SK-N-MC (cell line): Measurements from ENCODE around the gene DZIP1L.

ENCODE experiments used
- EZH2 ChIP-seq: fragments of 200-600 bp; sonication (generic); IDR thresholded peaks from one replicate; pipeline ENCODE4 v1.6.1; 2017; ENCODE audit warnings: antibody characterized with exemption
- FOXP2 ChIP-seq: optimal IDR thresholded peaks from 2 replicates; pipeline ENCODE3; 2011; ENCODE audit warnings: mild to moderate bottlenecking, moderate library complexity; ENCODE audit not compliant: insufficient read depth; ENCODE audit errors: extremely low read length, control extremely low read depth
- POLR2AphosphoS5 ChIP-seq: IDR thresholded peaks from 2 replicates; pipeline ENCODE4 v1.6.1; 2012; ENCODE audit warnings: mild to moderate bottlenecking, low read depth, low read length, borderline replicate concordance

GRCh38 chr3:138084196-138084595 lies 31.2 kb downstream of the DZIP1L start:
- TF ChIP-seq POLR2AphosphoS5: no peak
- no peak for TF ChIP-seq EZH2
- TF ChIP-seq FOXP2: no peak
